Middle frontal gyrus (tissue), 1 donor: Measurements from ENCODE around the gene KRT20.
"Not testable (repeated sequence)": the region's sequence is repeated elsewhere in the genome, so short reads cannot be mapped to it uniquely, and the experiment has no call there.

Experiments
- DNase-seq: peaks from one replicate; pipeline ENCODE4 v3.0.0-alpha.2; 2015; ENCODE audit warnings: low spot score; ENCODE audit errors: extremely low spot score

KRT20 gene, protein sequence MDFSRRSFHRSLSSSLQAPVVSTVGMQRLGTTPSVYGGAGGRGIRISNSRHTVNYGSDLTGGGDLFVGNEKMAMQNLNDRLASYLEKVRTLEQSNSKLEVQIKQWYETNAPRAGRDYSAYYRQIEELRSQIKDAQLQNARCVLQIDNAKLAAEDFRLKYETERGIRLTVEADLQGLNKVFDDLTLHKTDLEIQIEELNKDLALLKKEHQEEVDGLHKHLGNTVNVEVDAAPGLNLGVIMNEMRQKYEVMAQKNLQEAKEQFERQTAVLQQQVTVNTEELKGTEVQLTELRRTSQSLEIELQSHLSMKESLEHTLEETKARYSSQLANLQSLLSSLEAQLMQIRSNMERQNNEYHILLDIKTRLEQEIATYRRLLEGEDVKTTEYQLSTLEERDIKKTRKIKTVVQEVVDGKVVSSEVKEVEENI

DNA sequence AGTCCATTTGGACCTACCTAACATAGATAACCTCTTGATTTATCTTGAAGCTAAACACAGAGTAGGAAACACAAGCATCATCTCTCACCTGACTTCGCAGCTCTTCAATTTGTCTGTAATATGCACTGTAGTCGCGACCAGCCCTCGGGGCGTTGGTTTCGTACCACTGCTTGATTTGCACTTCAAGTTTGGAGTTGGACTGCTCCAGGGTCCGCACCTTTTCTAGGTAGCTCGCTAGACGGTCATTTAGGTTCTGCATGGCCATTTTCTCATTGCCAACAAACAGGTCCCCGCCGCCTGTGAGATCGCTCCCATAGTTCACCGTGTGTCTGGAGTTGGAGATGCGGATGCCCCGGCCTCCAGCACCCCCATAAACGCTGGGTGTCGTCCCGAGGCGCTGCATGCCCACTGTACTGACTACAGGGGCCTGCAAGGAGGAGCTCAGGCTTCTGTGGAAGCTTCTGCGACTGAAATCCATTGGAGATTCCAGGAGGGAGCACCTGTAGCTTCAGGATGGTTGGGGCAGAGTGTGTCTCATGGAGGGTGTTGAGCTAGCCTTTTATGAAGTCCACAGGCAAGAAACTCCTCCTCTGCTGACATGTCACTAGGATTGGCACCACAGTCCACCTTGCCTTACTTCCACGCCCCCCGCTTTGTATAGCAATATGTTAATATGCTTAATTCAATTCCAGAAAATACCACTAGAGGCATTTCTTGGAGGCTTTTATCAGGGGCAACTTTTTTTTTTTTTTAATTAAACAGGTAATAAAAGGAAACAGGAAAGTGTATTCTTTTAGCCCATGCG lies at the start of gene KRT20:
KRT20 (minus strand) TSS at position 535 of the 805 bp plus-strand sequence; CDS start at position 478, 57 bp downstream.
- DNase-seq, result no peak

DNA sequence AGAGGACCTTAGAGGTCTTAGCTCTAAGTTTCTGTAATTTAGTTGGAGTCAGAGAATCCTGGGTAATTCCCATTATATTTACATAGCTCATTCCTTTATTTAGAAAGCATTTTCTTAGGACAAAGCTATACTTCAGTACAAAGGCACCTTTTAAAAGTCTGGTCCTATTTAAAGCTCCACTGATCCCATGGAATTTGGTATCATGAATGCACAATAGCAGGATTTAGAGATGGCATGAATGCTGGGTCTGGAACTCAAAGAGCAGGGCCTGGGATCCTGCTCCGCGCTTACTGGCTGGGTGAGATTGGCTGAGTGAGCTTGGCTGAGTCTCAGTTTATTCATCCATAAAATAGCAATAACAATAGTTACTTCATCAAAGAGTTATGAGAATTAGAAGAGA lies 47.6 kb upstream of the KRT20 start:
- DNase-seq, result no peak

DNA sequence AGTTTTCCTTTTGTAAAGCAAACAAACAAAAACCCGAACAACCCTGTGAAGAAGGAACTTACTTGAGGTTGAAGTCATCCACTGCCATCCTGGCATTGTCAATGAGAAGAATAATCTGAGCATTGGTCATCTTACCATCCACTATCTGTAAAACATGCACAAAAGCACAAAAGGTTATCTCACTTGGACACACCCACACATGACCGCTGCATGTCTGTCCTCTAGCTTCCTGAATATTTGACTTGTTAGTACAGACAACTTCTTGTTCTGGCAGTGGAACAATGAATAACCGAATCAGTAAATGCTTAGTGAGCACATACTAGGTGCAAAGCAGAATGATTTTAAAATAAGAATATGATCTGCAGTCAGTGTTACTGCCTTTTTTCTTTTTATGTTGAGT lies 46.3 kb upstream of the KRT20 start:
- DNase-seq, result no peak

DNA sequence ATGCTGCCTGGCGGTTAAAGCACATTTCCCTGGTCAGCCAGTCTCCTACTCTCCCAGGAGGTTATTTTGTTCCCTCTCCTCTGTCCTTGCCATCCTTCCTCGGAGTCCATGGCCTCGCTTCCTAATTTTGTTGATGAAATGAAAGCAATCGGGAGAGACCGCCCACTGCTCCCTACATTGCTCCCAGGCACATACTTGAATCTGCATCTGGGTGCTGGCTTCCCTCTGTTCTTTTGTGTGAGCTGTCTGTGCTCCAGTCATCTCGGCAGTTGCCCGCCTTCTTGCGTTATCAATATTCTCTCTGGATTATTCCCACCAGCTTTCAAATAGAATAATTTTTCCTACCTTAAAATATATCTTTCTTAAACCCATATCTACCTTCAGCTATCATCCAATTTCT lies 41.3 kb upstream of the KRT20 start:
- DNase-seq, result no peak

DNA sequence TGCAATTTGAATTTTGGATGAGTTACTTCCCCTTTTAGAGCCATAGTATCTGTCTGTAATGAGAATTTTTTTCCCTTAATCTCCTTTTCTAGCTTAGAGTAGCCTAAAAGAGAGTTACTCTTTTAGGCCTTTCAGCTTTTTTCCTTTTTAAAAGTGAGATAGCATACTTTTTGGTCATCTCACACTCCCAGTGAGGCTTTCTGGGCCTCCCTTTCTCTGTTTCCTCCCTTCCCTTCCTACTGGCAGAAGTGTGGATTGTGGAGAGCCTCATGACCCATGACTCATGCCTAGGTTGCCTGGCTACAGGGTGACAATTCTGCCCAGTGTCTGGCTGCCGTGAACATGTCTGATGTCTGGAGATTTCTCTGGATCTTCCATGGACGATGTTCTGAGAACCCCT lies 37.2 kb upstream of the KRT20 start:
- DNase-seq, result no peak

DNA sequence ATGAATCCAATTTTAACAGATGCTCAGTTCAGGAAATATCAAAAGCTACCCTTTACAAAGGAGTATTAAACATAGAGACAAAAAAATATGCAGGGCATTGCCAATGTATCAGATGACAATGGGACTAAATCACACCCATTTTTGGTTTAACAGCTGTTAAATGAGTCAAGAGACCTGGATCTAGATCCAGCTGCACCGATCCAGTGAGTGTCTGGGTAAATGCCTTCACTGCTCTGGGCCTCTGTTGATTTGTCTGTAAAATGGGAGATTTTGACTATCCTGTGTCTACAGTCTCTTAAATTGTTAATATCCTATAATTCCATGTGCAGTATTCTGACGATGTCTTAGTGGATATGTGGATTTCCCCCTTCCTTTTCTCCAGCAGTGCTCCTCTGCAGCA lies 36.0 kb upstream of the KRT20 start:
- DNase-seq, result no peak

DNA sequence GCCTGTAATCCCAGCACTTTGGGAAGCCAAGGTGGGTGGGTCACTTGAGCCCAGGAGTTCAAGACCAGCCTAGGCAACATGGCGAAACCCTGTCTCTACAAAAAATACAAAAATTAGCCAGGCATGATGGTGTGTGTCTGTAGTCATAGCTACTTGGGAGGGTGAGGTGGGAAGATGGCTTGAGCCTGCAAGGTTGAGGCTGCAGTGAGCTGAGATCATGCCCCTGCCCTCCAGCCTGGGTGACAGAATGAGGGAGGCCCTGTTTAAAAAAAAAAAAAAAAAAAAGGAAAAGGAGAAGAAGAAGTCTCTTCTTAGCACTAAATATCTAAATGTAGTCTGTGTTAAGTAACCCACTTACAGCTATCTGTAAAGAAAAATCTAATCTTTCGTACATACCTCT lies 32.1 kb upstream of the KRT20 start:
- not testable (repeated sequence) for DNase-seq

DNA sequence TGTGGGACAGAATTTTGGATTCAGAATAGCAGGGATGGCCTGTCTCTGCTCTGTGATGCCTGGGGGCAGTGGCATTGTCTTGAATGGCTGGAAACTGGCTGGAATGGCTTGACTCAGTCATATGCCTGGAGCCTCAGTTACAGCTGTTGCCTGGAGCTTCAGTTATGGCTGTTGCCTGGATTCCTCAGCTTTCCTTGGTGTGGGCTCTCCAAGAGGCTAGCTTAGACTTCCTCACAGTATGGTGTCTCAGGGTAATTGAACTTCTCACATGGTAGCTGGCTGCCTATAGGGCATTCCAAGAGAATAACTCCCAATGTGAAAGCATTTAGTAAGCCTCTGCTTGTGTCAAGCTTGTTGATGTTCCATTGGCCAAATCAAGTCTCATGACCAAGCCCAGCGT lies 31.3 kb upstream of the KRT20 start:
- DNase-seq, result no peak

DNA sequence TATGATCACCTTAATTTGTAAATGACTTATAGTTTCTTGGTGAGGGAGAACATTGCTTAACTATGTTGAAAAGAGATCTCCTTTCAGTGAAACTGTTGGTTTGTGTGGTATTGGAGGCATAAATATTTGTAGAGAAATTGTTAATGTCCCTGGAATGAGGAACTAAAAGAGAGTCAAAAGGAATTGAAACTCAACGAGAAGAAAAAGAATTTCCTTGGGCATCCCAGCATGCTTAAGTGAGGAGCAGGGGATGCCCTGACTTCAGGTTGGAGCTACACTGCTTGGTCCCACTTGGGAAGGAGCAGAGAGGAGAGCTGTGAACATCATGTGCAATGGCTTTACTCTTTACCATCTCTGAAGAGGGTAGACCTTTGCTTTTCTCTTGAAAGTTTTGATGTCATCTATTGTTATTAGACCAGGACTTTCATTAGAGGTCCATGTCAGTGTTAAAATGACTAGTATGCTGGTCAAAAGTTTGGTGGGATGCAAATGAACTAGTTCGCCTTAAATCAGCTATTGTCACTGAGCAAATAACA lies 30.7 kb upstream of the KRT20 start:
- no peak for DNase-seq

DNA sequence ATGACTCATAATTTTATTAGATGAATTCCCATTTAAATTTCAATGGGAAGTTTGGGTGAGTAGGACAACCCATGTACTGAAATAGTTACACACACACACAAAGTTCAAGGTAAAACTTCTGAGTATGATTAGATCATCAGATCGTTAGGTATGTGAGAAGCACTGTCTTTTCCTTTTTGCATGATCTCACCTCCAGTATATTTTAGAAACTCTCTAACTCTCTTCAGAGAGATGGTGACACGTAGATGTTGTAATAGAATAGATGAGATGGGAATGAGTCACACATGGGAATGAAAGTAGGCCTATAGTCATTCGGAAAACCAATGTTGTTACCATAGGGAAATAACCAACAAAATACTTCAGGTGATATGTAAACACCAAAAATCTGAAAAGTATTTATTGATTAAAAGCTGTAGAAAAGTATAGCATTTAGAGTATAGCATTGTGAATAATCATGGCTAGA lies 30.2 kb upstream of the KRT20 start:
- no peak for DNase-seq

DNA sequence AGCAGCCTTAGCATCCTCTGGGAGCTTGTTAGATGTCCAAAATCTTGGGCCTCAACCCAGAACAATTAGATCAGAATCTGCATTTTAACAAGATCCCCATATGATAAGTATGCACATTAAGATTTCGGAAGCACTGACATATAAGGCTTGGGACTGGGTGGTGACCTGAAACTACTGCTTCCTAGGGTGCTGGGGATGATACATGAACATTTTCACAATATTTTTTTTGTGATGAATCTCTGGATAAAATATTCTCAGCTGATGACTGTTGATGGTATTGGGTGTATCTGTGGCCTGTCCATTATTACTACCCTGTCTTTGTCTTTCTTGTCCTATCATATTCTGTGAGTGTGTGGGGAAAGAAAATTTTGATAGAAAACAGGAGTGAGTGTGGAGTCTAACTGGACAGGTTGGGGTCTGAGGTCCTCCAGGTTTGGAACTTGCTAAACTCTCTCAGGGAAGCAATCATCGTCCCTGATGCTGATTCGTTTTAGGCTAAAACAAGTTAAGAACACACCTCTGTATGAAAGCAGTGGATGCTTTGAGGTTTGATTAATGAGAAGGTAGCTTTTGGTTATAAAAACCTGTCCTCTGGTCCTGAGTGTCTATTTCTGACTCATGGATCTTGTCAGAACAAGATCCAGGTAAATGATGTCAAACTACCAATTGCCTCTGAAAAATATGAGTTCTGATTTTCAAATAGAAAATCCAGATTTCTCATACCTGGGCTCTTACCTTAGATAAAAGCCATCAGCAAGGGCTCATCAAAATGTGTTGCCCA lies 29.2 kb upstream of the KRT20 start:
- no peak for DNase-seq

DNA sequence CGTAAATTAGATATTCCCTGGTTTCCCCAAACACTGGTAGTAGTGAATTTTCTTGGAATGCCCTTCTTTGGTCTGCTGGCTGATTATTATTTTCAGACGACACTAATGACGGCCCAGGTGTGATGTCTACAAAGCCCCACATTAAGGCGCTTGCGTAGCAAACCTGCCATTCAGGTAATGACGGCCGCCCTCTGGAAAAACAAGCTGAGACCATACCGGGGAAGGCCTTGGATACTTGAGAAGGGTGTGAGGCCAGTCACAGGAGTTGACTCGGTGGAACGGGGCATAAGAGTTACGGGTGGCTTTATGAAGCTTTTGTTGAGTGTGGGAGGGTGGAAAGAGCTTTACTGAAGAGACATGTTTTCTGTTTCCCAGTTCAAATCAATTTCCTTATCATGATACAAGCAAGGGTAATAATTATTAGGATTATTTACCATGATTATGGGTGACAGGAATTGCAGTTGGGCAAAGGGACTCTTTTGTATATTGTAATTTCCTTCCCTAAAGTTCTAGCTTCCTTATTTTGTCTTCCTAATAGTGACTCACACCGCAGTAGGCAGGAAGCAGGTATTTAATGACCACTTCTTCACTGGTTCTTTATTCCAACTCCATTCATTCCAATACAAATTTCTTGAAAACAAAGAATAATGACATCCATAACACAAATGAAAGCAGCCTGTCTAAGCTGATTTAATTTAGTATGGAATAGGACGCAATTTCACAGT lies 27.6 kb upstream of the KRT20 start:
- DNase-seq, result no peak

DNA sequence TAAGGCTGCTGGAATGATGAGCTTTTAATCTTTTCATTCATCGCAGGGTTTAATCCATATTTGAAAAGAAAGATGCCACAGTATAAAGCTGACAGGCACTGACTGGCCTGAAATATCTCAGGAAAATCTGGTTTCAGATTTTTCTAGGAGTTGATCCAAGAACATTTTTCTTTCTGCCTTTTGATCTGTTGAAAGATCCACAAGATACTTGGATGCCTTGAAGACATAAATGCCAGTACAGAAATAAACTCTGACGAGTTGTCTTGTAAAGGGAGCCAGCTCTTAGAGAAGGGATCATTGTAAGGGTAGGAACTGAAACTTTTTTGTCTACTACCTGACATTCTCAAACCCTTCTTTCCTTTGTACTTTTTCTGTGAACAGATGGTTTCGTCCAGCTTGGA lies 25.4 kb upstream of the KRT20 start:
- peak; percentile 15 for DNase-seq

DNA sequence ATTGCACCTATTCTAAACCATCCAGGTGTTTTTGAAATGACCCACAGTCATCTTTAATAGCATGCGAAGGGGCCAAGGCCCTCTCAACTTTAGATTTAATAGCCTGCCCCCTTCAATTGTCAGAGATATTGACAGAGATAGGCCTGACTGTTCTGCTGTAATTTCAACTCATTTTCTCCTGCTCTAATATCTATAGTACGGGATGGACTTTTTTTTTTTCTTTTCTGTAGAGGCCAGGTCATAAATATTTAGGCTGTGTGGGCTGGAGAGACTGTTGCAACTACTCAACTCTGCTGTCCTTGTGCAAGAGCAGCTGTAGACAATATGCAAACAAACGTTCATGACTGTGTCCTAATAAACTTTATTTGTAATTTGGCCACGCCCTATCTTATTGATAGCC lies 24.7 kb upstream of the KRT20 start:
- DNase-seq, result no peak

DNA sequence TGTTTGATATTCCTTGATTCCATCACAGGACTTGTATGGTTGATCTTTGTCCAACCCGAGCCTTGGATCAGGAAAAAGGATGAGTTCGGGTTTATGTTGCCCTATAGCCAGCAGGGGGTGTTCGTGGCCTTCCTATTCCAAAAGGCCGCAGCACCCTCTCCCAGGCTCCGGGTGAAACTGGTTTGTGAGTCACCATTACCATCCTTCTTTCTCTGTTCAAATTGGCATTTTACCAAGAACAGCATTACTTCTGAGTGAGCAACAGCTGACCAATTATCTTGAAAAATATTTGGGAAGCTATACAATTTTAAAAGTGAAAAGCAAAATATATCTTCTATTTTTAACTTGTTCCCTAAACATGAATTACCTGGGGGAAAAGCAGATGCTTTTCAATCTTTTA lies 24.3 kb upstream of the KRT20 start:
- peak; percentile 70 for DNase-seq

DNA sequence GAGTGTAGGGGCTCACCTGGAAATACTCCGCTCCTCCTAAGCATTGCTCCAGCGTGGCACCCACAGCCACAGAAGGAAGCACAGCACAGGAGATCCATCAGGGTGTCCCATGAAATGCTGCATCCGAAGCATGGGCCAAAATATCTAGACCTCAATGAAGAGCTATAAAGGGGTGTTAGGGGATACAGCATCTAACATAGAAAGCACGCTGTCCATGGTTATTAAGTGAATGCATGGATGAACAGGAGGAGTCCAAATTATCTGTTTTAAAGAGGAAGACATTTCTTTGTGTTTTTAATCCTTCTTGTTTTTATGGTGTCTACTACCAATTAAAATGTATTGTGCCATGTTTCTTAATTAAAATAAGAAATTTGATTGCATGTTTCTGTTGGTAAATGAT lies 21.6 kb upstream of the KRT20 start:
- no peak for DNase-seq

DNA sequence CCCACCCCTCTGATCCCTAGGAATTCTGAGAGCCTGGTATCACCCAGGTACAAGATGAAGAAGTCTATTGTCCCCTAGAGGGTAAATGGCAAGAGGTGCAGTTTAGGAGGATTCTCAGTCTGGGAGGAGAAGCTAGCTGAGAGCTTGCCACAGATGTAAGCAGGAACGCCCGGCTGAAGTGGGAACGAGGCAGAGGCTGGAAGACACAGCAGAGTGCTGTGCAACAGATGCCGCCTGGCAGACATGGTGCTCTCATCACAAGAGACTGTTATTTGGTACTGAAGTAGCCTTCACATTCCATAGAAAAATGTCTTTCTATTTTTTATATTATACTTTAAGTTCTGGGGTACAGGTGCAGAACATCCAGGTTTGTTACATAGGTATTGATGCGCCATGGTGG lies 20.3 kb upstream of the KRT20 start:
- DNase-seq, result no peak

DNA sequence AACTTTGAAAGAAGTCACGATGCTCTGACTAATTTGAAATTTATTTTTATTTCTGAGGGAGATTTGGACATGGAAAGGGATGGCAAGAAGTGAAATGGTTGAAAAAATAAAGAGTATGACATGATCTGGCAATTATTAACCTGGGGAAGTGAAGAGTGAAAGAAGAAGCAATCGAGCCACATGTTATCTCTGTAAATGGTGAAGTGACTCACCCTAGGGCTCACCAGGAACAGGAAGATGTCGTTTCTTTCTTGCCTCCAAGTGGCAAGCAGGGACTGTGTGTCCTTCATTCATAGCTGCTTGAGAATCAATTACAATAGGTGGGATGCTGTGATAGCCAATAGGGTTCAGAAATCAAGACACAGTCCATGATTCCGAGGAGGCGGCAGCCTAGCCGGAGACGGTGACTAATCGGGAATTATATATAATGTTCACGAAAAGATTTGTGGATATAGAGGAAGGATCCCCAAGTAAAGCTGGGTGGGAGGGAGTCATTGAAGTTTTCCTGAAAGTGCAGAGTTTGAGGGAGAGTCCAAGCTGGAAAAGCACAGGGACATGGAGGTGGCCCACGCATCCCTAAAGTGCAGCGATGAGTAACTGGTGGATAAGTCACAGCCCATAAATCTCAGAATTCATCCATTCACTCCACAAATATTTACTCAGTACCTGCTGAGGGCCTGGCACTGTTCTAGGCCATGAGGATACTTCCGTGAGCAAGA lies 18.2 kb upstream of the KRT20 start:
- no peak for DNase-seq

DNA sequence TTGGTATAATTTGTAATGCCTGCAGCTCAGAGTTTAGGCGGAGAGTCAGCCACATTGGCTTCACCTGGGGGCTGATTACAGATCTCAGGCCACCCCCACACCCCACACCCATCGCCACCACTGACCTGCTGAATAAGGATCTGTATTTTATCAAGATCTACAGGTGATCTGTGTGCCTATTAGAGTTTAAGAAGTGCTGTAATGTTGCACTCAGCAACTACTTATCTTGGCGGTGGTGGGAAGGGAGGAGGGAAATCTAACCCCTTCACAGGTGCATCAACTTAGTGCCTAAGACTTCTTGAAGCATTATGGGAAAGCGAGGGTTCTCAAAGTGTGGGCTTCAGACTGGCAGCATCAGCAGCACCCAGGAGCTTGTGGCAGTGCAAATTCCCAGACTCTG lies 17.5 kb upstream of the KRT20 start:
- no peak for DNase-seq

DNA sequence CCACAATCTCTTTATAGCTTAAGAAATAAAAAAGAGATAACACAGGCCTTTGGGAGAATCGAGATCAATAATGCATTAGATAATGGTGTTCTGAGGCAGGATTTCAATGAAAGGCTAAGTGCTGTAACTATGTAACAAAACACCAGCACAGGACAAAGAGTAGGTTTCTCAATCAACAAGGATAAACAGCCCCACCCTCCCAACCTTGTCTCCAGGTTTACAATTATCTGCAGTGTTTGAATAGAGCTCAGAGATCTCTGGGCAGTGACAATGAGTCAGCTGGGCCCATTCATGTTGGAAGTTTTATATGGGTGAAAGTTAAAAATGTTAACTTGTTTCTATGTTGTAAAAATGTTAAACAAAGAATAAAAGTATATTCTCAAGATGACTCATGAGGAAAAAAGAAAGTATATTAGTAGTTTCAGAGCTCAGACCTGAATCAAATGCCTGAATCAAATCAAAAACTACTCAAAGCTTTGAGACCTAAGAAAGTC lies 17.0 kb upstream of the KRT20 start:
- no peak for DNase-seq
